HG03097 (cell line): ENCODE results near the gene GJA9.
"Not testable (repeated sequence)": the region's sequence is repeated elsewhere in the genome, so short reads cannot be mapped to it uniquely, and the experiment has no call there.

Experiments
- ATAC-seq: cut with Tn5 transposase; IDR thresholded peaks from one replicate; pipeline ENCODE4 v1.9.1; 2021; ENCODE audit not compliant: unreplicated experiment, low FRiP score

Gene GJA9

DNA sequence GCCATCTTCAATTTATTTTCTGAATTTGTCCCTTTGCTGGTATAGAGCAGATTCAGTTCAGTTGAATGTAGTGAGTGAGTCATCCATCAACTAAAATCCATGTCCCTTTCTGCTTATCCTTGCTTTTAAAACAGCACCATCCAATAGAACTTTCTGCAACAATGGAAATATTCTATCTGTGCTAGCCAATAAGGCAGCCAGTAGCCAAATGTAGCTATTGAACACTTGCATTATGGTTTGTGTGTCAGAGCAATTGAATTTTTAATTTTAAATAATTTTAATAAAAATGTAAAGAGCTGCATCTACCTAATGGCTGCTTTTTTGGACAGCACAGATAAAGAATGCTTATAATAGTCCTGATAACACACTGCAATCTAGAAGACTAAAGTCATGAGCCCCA lies at the start of gene GJA9:
Gene GJA9 (minus strand): TSS at position 101 of the 400 bp plus-strand sequence. CDS start 5,489 bp downstream, outside the sequence.
- no peak for ATAC-seq

DNA sequence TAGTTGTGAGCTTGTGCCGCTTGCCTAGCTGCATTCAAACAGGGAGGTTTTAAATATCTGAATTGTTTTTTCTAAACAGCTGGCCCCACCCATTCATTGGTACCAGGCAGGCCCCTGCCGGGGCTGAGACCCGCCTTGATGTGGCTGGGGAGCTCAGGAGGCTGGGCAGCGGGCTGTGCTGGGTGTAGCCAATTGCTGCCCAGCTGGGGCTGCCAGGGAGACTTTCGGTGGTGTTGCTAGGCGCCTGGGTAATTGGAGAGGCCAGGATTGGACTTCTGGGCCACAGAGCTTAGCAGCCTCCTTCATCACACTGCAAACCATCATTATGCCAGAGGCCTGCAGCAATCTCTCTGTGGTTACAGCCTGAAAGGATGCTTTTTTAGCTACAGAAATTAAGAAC lies 48.1 kb upstream of the GJA9 start:
- no peak for ATAC-seq

DNA sequence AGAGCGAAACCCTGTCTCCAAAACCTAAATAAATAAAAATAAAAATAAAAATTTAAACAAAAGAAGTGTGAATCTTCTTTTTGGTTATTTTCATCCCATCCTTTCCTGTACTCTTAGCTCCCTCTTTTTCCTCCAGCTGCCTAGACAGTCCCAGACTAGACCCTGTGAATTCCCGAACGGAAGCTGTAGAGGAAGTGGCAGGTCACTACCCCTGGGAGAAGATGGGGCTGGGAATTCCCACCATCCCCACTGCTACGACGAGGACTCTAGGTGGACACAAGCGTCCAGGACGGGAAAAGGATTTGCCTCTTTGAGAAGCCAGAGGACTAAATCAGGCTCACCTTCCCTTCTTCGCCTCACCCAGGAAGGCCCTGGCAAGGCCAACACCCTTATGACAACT lies 47.7 kb upstream of the GJA9 start:
- ATAC-seq = no peak

DNA sequence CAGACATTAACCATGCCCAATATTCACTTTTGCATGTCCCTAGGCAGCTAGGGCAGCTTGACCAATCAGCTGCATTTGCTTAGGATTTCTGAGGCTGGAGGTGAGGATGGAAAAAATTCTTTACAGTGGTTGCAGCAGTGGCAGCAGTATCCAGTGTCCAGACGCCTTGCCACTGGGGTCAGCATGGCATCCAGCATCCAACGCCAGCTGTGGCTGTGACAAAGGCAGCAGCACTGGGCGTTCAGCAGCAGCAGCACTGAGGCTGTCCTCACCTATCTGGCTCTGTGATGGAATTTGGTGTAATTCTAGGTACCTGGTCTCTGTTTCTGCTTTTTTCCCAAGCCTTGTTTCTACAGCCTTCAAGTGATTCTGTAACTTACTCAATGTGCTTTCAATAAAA lies 44.7 kb upstream of the GJA9 start:
- no peak for ATAC-seq

DNA sequence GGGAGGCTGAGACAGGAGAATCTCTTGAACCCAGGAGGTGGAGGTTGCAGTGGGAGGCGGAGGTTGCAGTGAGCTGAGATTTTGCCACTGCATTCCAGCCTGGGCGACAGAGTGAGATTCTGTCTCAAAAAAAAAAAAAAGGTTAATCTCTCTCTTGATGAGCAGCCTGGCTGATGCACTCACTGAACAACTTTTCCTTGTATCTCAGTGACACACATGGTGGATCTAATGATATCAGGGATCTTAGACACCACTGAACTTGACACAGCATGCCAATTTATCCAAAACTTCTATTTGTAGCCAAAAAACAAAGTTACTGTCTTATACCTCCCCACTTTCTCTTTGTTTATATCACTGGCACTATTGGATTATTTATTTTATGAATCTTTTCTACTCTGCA lies 44.0 kb upstream of the GJA9 start:
- no peak for ATAC-seq

- no peak for ATAC-seq
These were observed 42.2 kb upstream of the GJA9 start for GRCh38 chr1:38923607-38924006.

- ATAC-seq = no peak
These were observed 37.7 kb upstream of the GJA9 start for GRCh38 chr1:38919130-38919529.

DNA sequence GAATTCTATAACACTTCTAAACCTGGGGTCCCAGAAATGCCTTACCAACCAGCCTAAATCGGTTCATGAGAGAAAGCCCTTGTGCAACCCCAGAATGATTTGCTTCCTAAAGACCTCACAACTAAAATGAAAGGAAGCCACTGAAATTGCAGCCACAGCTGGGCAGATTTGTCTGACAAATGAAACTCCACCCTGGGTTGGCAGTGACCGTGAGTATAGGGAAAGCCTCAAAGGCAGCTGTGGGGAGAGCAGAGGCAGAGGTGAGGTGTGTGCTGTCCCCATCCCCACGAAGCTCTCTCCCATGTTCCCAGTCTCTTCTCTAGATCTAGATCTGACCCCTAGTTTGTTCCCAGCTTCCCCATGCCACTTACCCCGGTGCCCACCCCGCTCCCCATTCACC lies 37.2 kb upstream of the GJA9 start:
- ATAC-seq = no peak

DNA sequence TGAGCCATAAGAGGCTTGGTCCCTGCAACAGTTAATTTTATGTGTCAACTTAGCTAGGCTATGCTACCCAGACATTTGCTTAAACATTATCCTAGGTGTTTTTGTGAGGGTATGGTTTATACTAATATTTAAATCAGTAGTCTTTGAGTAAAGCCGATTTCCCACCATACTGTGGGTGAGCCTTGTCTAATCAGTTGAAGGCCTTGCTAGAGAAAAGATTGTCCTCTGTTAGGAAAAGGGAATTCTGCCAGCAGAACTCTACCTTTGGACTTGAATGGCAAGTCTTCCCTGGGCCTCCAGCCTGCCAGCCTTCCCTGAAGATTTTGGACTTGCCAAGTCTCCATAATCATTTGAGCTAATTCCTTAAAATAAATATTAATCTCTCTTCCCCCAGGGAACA lies 36.4 kb upstream of the GJA9 start:
- ATAC-seq = no peak

DNA sequence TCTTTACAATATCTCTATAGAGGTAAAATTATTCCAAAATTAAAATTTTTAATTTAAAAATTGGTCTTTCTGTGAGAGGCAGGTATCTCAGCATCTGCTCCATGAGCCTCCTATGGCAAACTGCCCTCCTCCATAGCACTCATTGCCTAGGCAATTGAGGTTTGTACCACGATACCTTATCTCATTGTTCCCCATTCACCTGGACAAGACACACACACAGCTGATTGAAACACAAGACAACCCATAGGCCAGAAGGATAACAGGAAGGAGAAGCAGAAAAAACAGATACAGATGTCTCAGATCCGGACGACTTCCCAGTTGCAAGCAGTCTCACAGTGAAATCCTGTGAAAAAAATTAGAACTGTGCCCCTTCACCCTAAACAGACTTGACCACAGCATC lies 36.0 kb upstream of the GJA9 start:
- no peak for ATAC-seq

- ATAC-seq = no peak
These were observed 34.1 kb upstream of the GJA9 start for GRCh38 chr1:38915352-38915948.

DNA sequence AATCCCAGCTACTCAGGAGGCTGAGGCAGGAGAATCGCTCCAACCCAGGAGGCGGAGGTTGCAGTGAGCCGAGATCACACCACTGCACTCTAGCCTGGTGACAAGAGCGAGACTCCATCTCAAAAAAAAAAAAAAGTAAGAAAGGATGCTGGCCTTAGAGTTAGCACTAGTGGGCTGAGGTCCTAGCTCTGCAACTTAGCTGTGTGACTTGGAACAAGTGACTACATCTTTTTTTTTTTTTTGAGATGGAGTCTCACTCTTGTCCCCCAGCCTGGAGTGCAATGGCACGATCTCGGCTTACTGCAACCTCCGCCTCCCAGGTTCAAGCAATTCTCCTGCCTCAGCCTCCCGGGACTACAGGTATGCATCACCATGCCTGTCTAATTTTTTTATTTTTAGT lies 33.5 kb upstream of the GJA9 start:
- ATAC-seq = not testable (repeated sequence)

DNA sequence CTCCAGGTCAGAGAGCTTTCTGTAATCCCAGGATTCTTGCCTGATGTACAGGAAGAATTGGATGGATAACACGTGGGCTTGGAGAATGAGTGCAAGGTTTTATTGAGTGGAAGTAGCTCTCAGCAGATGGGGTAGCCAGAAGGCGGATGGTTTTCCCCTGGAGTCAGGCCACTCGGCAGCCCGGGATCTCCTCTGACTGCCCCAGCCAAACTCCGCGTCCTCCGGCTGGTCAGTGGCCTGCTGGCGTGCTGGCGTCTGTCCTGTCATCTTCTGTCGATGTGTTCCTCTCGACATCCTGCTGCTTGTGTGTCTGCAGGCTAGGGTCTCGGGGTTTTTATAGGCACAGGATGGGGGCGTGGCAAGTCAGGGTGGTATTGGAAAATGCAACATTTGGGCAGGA lies 27.4 kb upstream of the GJA9 start:
- ATAC-seq = no peak

DNA sequence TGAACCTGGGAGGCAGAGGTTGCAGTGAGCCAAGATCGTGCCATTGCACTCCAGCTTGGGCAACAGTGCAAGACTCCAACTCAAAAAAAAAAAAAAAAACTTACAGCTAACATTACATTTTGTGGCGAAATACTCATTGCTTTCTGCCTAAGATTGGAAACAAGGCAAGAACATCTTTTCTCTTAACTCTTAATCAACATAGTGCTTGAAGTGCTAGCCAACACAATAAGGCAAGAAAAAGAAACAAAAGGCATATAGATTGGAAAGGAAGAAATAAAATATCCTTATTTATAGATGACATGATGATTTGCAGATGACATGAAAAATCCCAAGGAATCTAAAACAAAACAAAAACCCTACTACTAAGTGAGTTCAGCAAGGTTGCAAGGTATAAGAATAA lies 24.6 kb upstream of the GJA9 start:
- no peak for ATAC-seq

- no peak for ATAC-seq
These were observed 18.2 kb upstream of the GJA9 start for GRCh38 chr1:38899560-38899959.

DNA sequence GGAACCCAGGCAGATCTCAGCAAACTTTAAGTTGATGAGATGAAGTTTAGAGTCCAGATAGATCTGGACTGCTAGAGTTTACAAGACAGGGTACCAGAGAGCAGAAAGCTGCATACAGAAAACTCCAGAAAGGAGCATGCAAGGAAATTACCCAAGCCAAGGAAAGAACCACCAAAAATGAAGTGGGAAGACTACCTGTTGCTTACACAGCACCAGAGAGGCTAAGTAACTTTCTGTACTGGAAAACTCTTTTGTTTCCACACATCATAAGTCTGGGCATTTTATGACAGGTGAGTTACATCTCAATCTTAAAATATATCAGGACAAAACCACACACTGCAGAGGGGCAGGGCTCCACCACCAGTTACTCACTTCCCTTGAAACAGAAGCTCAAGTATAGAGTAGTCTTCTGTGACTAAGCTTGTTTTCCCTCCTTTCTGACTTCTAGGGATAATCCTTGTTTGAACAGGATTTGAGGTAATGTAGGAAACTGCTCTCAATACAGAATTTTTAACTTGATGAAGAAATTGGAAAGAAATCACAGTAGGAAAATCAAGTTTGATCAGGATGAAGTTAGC lies 17.4 kb upstream of the GJA9 start:
- ATAC-seq = no peak

- ATAC-seq = no peak
These were observed 14.8 kb upstream of the GJA9 start for GRCh38 chr1:38896169-38896568.

GRCh38 chr1:38892976-38893375 lies 11.6 kb upstream of the GJA9 start:
- ATAC-seq = no peak

GRCh38 chr1:38891753-38892152 lies 10.4 kb upstream of the GJA9 start:
- ATAC-seq = no peak

- ATAC-seq = no peak
These were observed 8.2 kb upstream of the GJA9 start for GRCh38 chr1:38889589-38889988.

- ATAC-seq = no peak
These were observed 7.3 kb upstream of the GJA9 start for GRCh38 chr1:38888423-38889333.

- no peak for ATAC-seq
These were observed 3.7 kb upstream of the GJA9 start for GRCh38 chr1:38885092-38885491.
